GM20000 (cell line): ENCODE data around the gene FUT1.

Experiments
- DNase-seq: peaks from one replicate; pipeline ENCODE4 v3.0.0; 2012; ENCODE audit warnings: low spot score
- TF ChIP-seq, protein P1 (sequence below): IDR thresholded peaks from 2 replicates; pipeline ENCODE4 v1.5.1; 2012; ENCODE audit warnings: mild to moderate bottlenecking, control low read depth; ENCODE audit errors: extremely low read depth, missing control alignments

FUT1 gene

DNA sequence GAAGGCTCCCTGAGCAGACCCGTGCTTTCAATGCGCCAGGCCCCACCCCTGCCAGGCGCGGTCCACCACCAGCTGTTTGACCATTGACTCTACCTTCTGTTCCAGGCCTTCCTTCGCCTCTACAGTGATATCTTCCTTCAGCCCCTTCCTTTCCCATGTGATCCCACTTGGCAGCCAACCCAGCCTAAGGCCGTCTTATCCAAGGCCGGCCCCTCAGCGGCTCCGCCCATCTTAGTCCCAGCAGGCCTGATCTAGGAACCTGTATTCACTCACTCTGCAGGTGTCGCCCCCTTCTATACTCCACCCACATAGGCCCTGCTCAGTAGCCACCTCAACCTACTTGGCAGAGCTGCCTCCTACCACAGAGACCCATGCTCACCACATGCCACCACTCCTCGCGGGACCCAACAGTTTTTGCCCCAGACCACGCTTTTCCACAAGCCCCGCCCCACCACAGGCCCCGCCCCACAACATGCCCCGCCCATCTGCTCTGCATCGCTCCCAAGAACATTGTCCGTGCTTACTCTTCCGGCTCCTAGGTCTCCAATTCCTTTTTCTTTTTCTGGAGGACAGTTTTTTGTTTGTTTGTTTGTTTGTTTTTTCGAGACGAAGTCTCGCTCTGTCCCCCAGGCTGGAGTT, 15.0 kb downstream of the FUT1 start:
- no peak for DNase-seq

DNA sequence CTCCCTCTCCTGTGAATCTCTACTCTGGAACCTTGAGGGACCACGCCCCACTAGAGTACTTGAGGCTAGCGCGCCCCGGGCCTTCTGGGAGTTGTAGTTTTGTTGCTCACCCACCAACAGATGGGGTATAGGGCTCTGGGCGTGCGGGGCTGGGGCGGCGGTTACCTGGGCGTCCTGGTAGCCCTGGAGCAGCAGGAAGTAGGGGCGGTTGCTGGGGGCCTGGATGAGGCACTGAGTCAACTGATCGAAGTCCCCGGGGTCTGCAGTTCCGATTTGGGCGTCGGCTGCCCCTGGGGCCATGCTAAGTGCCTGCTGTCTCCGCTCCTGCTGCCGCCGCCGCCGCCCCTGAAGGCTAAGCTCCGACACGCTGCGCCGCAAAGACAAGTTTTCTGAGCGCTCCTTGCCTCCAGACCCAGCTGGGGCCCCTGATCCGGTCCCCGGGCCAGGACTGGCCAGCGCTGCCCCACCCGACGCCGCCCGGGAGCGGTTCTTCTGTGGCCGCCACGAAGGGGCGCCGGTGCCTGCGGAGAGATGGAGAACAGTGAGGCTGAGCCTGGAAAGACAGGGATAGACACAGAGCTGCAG, 17.3 kb downstream of the FUT1 start:
- TF ChIP-seq, protein P1, sequence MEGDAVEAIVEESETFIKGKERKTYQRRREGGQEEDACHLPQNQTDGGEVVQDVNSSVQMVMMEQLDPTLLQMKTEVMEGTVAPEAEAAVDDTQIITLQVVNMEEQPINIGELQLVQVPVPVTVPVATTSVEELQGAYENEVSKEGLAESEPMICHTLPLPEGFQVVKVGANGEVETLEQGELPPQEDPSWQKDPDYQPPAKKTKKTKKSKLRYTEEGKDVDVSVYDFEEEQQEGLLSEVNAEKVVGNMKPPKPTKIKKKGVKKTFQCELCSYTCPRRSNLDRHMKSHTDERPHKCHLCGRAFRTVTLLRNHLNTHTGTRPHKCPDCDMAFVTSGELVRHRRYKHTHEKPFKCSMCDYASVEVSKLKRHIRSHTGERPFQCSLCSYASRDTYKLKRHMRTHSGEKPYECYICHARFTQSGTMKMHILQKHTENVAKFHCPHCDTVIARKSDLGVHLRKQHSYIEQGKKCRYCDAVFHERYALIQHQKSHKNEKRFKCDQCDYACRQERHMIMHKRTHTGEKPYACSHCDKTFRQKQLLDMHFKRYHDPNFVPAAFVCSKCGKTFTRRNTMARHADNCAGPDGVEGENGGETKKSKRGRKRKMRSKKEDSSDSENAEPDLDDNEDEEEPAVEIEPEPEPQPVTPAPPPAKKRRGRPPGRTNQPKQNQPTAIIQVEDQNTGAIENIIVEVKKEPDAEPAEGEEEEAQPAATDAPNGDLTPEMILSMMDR = no peak
- DNase-seq = no peak

More for the DNA sequence above, 15.0 kb downstream of the FUT1 start:
- TF ChIP-seq, protein P1 = no peak

DNA sequence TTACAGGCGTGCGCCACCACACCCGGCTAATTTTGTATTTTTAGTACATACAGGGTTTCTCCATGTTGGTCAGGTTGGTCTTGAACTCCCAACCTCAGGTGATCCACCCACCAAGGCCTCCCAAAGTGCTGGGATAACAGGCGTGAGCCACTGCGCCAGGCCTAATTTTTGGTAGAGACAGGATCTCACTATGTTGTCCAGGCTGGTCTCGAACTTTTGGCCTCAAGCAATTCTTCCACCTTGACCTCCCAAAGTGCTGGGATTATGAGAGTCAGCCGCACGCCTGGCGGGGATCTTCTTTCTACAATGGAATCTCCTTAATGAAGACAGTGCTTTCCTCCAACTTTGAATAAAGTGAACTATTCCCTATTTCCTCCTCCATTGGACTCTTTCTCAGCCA, 17.8 kb downstream of the FUT1 start:
- DNase-seq = no peak
- TF ChIP-seq, protein P1 = no peak

DNA sequence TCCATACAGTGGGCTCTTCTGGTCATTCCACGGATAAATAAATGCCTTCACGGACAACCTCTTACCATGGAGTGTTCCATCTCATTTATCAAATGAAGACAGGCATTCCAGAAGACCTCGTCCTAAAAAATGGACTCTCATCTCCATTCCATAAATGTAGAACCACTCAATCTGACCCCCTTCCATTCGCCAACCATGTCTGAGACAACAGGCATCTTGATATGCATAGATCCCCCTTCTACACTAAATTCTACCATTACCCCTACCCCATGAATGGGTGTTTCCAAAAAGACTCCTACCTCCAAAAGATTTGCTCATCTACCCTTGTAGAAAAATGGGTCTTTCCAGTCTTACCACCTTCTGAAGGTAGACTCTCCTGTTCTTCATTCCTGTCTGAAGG, 21.0 kb downstream of the FUT1 start:
- no peak for DNase-seq
- TF ChIP-seq, protein P1 = no peak

DNA sequence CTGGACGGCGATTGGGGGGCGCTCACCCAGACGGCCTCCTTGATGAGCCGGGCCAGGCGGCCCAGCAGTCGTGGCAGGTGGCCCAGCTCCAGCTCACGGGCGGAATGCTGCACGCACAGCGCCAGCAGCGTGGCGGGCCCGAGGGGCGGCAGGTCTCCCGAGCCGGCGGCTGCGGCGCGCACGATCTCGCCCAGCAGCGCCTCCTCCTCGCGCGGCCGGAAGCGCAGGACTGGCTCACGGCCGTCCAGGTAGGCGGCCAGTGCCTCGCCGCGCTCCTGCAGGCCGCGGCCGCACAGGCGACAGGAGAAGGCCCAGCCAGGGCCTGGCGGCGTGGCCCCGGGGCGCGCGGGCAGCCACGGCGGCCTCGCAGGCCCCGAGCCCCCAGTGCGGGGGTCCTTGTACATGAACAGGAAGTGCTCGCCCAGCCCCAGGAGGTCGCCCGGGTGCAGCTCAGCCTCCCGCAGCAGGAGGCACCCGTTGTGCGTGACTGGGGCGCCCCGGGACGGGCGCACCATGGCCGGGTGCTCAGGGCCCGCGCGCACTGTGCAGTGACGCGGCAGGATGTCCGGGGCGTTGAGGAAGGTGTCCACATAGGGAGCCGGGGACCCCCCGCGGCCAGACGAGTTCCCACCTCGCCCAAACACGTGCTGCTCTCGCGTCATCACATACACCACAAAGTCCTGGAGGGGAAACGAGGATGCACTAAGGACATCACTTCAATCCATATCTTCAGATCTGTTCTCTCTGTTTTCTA, 23.4 kb downstream of the FUT1 start:
- TF ChIP-seq, protein P1 = no peak
- DNase-seq = no peak

DNA sequence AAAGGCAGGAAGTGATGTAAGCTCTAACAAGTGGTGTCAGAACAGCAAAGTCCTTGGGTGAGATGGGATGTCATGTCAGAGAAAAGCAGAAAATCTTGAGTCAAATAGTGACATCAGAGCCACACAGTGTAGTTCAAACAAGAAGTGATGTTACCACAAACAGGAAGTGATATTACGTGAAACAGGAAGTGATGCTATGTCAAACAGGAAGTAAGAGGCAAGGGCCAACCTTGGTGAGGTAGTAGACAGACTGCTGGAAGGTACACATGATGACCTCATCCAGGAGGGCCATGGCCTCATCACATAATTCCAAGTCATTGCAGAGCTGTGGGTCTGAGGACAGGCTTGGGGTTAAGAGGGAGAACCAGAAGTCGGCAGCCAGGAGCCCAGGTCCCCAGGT, 25.9 kb downstream of the FUT1 start:
- TF ChIP-seq, protein P1 = no peak
- no peak for DNase-seq
